Upper lobe of right lung (tissue), 1 donor: ENCODE results near the gene LRFN4. TPM values are rescaled to one million over a fixed set of nuclear protein-coding genes. Genes with fewer than 3 reads are reported as not detected.

Source experiments
- ATAC-seq: fragments of 200-7000 bp; cut with Tn5 transposase; one replicate; pipeline ENCODE4 v1.9.1; 2020; ENCODE audit warnings: mild to moderate bottlenecking, moderate library complexity
- DNase-seq: peaks from one replicate; pipeline ENCODE4 v3.0.0-alpha.2; 2020
- H3K27ac ChIP-seq: fragments of 200-600 bp; one replicate; pipeline ENCODE4 v1.8.0; 2022
- H3K27me3 ChIP-seq: fragments of 200-600 bp; one replicate; pipeline ENCODE4 v1.8.0; 2022; ENCODE audit warnings: mild to moderate bottlenecking
- H3K36me3 ChIP-seq: fragments of 200-600 bp; one replicate; pipeline ENCODE4 v1.8.0; 2022
- H3K4me1 ChIP-seq: fragments of 200-600 bp; one replicate; pipeline ENCODE4 v1.8.0; 2022
- H3K4me3 ChIP-seq: fragments of 200-600 bp; one replicate; pipeline ENCODE4 v1.8.0; 2022; ENCODE audit warnings: mild to moderate bottlenecking
- H3K9me3 ChIP-seq: fragments of 200-600 bp; one replicate; pipeline ENCODE4 v1.8.0; 2022
- intact Hi-C: fragments of 100-400 bp; cut with DNase I; formaldehyde crosslinking; loops from one replicate; pipeline ENCODE4 v1.11.0; 2022
- total RNA-seq: library from RNA; stranded (reverse); fragmentation: NEBNext Ultra II Directional; extraction: Animal tissue kit (Norgen Biotek cat#: 25700); gene quantifications from one replicate; pipeline ENCODE4 v1.2.1, GENCODE V29; 2021
- TF ChIP-seq, protein P1 (sequence below): fragments of 200-600 bp; IDR thresholded peaks from one replicate; pipeline ENCODE4 v1.8.0; 2022; ENCODE audit warnings: antibody characterized with exemption
- donor health status: DM: no; HTN: yes; CAD: no; lungs with severe emphysema.

Gene LRFN4
- total RNA-seq, 1 donor from 2014 or later, result 14.0 TPM

DNA sequence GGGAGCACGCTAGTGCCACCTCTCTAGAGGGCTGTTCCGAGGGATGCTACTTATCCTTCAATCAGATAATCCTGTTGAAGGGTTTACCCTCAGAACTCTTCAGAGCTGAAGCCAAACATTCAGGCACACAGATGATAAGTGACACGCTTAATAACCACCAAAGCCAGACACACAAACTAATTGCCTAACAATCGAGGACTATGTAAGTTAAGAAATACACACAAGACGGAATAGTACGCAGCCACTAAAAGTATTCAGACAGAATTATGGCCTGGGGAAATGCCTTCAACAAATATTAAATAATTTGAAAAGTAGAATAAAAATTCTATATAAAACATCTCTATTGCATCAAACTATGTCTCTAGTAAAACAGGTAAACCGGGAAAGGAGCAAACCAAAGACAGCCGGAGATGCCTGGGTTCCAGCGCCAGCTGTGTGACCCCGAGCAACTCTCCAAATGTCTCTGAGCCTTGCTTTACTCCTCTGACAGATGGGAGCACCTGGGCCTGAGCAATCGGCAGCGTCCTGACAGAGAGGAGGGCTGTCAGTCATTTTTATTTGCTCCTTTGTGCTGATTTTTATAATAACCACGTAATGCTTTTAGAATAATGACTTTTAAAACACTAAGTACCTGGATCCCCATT, 11.3 kb downstream of the LRFN4 start:
- DNase-seq, result no peak
- Histone ChIP-seq H3K9me3 (no peaks in the 10 kb centered on the region), H3K27ac (no peak overlapping the region), H3K4me1 (no peaks in the 10 kb centered on the region), H3K27me3 (no peaks in the 10 kb centered on the region), H3K4me3 (no peak overlapping the region), H3K36me3 (no peaks in the 10 kb centered on the region)
- ATAC-seq, result no peak
- TF ChIP-seq, protein P1, sequence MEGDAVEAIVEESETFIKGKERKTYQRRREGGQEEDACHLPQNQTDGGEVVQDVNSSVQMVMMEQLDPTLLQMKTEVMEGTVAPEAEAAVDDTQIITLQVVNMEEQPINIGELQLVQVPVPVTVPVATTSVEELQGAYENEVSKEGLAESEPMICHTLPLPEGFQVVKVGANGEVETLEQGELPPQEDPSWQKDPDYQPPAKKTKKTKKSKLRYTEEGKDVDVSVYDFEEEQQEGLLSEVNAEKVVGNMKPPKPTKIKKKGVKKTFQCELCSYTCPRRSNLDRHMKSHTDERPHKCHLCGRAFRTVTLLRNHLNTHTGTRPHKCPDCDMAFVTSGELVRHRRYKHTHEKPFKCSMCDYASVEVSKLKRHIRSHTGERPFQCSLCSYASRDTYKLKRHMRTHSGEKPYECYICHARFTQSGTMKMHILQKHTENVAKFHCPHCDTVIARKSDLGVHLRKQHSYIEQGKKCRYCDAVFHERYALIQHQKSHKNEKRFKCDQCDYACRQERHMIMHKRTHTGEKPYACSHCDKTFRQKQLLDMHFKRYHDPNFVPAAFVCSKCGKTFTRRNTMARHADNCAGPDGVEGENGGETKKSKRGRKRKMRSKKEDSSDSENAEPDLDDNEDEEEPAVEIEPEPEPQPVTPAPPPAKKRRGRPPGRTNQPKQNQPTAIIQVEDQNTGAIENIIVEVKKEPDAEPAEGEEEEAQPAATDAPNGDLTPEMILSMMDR, result no peak
- intact Hi-C loops, result no loop called here

DNA sequence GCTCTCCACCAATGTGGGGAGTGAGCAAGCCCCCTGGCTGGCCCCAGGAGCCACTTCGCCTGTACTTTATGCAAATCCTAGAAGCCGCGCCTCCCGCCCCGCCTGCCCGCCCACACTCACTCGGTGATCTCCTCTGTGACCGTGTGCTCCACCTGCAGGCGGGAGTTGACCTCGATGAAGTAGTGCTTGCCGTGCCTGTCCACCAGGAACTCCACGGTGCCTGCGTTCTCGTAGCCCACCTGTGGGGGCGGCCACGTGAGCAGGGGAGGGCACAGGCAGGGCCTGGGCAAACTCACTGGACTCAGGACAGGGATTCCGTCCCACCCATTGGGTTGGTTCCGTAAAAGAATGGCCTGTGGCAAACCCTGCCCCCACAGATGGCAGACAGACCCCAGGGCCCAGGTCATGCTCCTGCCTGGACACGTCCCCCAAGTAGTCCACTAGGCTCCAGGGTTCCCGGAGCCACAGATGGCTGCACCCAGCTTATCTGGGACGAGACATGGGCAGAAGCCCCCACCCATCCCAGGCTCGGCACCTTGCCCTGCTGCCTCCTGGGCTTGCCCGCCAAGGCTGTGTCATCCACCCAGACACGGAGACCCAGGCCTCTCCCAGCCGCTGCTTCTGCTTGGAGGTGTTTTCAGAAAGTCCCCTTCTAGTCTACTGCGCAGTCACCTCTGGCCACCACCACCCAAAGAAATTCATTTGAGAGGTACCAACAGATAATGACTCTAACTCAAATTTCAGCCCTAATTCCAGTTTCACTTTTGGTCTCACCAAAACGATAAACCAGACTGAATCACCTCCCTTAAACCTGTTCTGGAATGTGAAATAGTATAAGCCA, 12.1 kb downstream of the LRFN4 start:
- DNase-seq, result peak; percentile 85
- ATAC-seq, result peak; percentile 86

DNA sequence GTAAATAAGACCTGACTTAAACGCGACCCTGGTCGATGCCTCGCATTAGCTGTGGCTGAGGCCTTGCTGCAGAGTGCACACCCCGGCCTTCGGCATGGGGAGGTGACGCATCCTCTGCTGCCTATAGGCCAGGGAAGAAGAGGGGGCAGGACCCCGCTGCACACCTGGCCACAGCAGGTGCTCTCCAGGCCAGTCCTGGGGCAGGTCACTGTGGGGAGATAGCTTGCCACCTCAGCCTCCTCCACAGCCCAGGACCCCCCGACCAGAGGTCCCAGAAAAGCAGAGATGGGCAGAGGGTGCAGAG, 12.7 kb downstream of the LRFN4 start:
- ATAC-seq, result no peak
- no peak for DNase-seq
- no peak overlapping the region for H3K27ac ChIP-seq
- no peak overlapping the region for H3K4me3 ChIP-seq
- no peaks in the 10 kb centered on the region for H3K9me3 ChIP-seq
- H3K36me3 ChIP-seq, result no peaks in the 10 kb centered on the region
- H3K4me1 ChIP-seq, result no peaks in the 10 kb centered on the region
- intact Hi-C loops, result no loop called here
- no peaks in the 10 kb centered on the region for H3K27me3 ChIP-seq
- TF ChIP-seq, protein P1, result no peak

More for the DNA sequence above, 12.1 kb downstream of the LRFN4 start:
- H3K27me3 ChIP-seq, result no peaks in the 10 kb centered on the region
- intact Hi-C loops, result no loop called here
- no peaks in the 10 kb centered on the region for H3K4me1 ChIP-seq
- no peak overlapping the region for H3K27ac ChIP-seq
- H3K4me3 ChIP-seq, result no peak overlapping the region
- H3K36me3 ChIP-seq, result no peaks in the 10 kb centered on the region
- H3K9me3 ChIP-seq, result no peaks in the 10 kb centered on the region
- TF ChIP-seq, protein P1, result peak; percentile 46

DNA sequence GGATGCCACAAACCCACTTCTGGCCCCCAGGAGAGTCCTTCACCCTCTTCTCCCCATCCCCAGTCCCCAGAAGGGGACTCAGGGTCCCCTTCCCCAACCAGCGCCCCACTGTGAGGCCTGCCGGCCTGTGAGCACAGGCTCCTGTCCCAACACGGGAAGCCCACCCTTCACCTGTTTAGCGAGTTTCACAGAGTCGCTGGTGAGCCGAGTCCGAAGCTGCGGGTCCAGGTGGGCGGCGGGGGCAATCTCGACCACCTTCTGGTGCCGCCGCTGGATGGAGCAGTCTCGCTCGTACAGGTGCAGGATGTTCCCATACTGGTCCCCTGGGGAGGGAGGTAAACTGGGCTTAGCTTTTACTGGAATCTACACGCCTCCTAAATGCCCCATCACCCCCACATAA, 13.3 kb downstream of the LRFN4 start:
- Histone ChIP-seq H3K4me1 (no peaks in the 10 kb centered on the region), H3K4me3 (no peak overlapping the region), H3K9me3 (no peaks in the 10 kb centered on the region), H3K36me3 (no peaks in the 10 kb centered on the region), H3K27ac (no peak overlapping the region), H3K27me3 (no peaks in the 10 kb centered on the region)
- DNase-seq (no peak), ATAC-seq (no peak)
- TF ChIP-seq, protein P1, result no peak
- intact Hi-C loops, result no loop called here

DNA sequence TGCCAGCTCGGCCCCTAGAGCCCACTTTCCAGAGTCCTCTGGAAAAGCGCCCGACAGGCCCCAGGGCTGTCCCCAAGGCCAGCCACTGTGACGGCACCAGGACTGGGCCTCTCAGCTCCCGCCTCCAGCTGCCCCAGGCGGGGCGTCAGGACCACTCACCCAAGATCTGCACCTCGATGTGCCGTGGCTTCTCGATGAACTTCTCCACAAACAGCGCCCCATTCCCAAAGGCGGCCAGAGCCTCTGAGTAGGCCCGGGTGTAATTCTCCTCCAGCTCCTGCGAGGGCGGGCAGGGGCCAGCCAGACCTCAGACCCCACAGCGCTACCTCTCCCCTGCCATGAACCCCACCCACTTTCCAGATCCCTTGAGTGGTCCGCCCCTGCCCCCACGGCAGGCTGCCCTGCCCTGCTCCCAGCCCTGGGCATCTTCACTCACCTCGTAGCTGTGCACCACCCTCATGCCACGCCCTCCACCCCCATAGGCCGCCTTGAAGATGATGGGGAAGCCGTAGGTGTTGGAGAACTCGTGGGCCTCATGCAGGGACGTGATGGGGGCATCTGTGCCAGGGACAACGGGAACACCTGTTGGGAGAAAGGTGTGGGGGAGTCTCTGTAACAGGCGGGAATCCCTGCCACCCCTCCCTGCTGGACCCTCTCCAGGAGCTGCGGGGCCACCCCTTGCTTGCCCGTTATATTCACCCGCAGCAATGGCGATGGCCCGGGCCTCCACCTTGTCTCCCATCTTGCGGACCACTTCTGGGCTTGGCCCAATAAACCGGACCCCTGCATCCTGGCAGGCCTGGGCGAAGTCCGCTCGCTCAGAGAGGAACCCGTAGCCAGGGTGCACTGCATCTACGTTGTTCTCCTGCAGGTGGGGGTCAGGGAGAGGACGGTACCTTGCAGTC, 14.0 kb downstream of the LRFN4 start:
- Histone ChIP-seq H3K9me3 (no peaks in the 10 kb centered on the region), H3K27ac (no peak overlapping the region), H3K4me1 (no peaks in the 10 kb centered on the region), H3K4me3 (no peak overlapping the region), H3K36me3 (no peaks in the 10 kb centered on the region), H3K27me3 (no peaks in the 10 kb centered on the region)
- DNase-seq (no peak), ATAC-seq (no peak)
- TF ChIP-seq, protein P1, result no peak
- intact Hi-C loops, result no loop called here
